ENCODE results near the gene HAT1. TPM values are rescaled to one million over a fixed set of nuclear protein-coding genes. Genes with fewer than 3 reads are reported as not detected.

HAT1 gene
- total and polyA plus RNA-seq, 7 experiments from 2014 or later, result 22.1 to 74.1 (median 26.8) TPM

DNA sequence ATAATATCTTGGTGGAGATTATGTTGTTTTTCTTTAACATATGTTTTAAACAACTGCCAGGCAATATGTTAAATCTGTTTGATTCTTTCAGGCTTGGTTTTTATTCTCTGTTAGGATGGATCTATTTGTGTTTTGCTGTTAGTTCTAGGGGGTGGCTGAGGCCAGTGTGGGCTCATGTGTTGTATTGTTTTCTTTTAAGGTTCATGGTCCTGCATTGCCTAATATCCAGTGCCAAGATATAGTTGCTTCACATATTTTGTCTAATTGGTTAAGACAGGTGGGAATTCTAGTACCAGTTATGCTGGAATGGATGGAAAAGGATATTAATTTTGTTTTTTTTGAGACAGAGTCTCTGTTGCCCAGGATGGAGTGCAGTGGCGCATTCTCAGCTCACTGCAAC, 85.1 kb downstream of the HAT1 start:
- Histone ChIP-seq H3K36me3 (ENCODE audit: control insufficient read depth in 2 of 3, insufficient read depth in 3 of 3, low read length in 3 of 3) (no peaks in the 10 kb centered on the region), H3K27ac (ENCODE audit: low read depth, low read length) (no peak overlapping the region), H3K4me1 (ENCODE audit: control insufficient read depth in 2 of 2, insufficient read depth in 2 of 2, low read length in 2 of 2) (peaks cover 5 to 6% of the 10 kb centered on the region in 2 donors), H3K27me3 (ENCODE audit: control insufficient read depth in 2 of 2, insufficient read depth in 2 of 2, low read length in 2 of 2) (no peaks in the 10 kb centered on the region), H3K4me3 (ENCODE audit: low read length) (no peak overlapping the region), H3K9me3 (ENCODE audit: control insufficient read depth in 2 of 3, low read length in 3 of 3) (no peaks in the 10 kb centered on the region)
- Mint-ChIP-seq H3K4me1 (peaks cover 0 to 21% (median 14%) of the 10 kb centered on the region in 7 donors), H3K9me3 (peaks cover 0 to 6% (median 0%) of the 10 kb centered on the region in 11 donors), H3K36me3 (peaks cover 0 to 34% (median 23%) of the 10 kb centered on the region in 5 donors), H3K4me3 (no peak overlapping the region), H3K27ac (no peak overlapping the region), H3K27me3 (no peaks in the 10 kb centered on the region)
- POLR2A ChIA-PET, result interaction anchor here (0.7 kb wide), 1 partner anchor 31 kb away, joined by 7 read pairs; no protein-coding TSS in a partner anchor
- CTCF ChIA-PET, result interaction anchor here (0.6 kb wide), 1 partner anchor 602 kb away, joined by 3 read pairs; no protein-coding TSS in a partner anchor
- DNase-seq (no peak), ATAC-seq (no peak)
- intact Hi-C loops (cut with micrococcal nuclease), result no loop called here

DNA sequence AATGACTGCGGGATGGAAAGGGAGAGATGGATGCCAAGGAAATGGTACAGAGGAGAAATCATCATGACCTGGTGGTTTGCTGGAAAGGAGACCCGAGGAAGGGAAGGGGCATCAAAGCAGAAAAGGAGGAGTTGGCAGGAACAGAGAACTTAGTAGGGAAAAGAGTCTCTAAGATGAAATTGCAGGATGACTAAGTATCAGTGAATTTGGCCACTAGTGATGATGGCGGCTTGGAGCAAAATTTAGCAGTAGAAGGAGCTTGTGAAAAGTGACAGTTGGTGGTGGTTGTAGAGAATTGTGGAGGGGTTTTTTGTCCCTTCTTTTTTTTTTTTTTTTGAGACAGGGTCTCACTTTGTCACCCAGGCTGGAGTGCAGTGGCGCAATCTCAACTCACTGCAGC, 87.6 kb downstream of the HAT1 start:
- Histone ChIP-seq H3K27me3 (ENCODE audit: control insufficient read depth in 2 of 2, insufficient read depth in 2 of 2, low read length in 2 of 2) (no peaks in the 10 kb centered on the region), H3K36me3 (ENCODE audit: control insufficient read depth in 2 of 3, insufficient read depth in 3 of 3, low read length in 3 of 3) (no peaks in the 10 kb centered on the region), H3K4me1 (ENCODE audit: control insufficient read depth in 2 of 2, insufficient read depth in 2 of 2, low read length in 2 of 2) (peaks cover 6 to 7% of the 10 kb centered on the region in 2 donors), H3K4me3 (ENCODE audit: low read length) (no peak overlapping the region), H3K27ac (ENCODE audit: low read depth, low read length) (no peak overlapping the region), H3K9me3 (ENCODE audit: control insufficient read depth in 2 of 3, low read length in 3 of 3) (no peaks in the 10 kb centered on the region)
- Mint-ChIP-seq H3K27ac (no peak overlapping the region), H3K4me1 (peaks cover 0 to 26% (median 19%) of the 10 kb centered on the region in 7 donors), H3K36me3 (peaks cover 0 to 41% (median 27%) of the 10 kb centered on the region in 5 donors), H3K9me3 (peaks cover 0 to 6% (median 0%) of the 10 kb centered on the region in 11 donors), H3K27me3 (no peaks in the 10 kb centered on the region), H3K4me3 (no peak overlapping the region)
- ATAC-seq (no peak), DNase-seq (no peak)
- ChIA-PET POLR2A (no interaction called here), CTCF (interaction anchor here (0.5 to 0.7 kb wide), 2 partner anchors 56 to 991 kb away, joined by 3 read pairs; no protein-coding TSS in a partner anchor)
- intact Hi-C loops (cut with micrococcal nuclease), result no loop called here

GRCh38 chr2:172011812-172012575, 89.7 kb downstream of the HAT1 start:
- H3K4me1 Mint-ChIP-seq, result peaks cover 0 to 30% (median 19%) of the 10 kb centered on the region in 7 donors
- CTCF ChIA-PET, result no interaction called here

GRCh38 chr2:172012677-172013391, 90.6 kb downstream of the HAT1 start:
- Mint-ChIP-seq H3K4me1 (peaks cover 0 to 30% (median 19%) of the 10 kb centered on the region in 7 donors), H3K27me3 (no peaks in the 10 kb centered on the region), H3K36me3 (peaks cover 0 to 31% (median 16%) of the 10 kb centered on the region in 5 donors), H3K4me3 (peak overlapping the region in 1 of 10 donors; percentile 21), H3K9me3 (peaks cover 0 to 3% (median 0%) of the 10 kb centered on the region in 11 donors), H3K27ac (no peak overlapping the region)
- Histone ChIP-seq H3K4me3 (ENCODE audit: low read length) (no peak overlapping the region), H3K4me1 (ENCODE audit: control insufficient read depth in 2 of 2, insufficient read depth in 2 of 2, low read length in 2 of 2) (peaks cover 6 to 7% of the 10 kb centered on the region in 2 donors), H3K27ac (ENCODE audit: low read depth, low read length) (no peak overlapping the region), H3K36me3 (ENCODE audit: control insufficient read depth in 2 of 3, insufficient read depth in 3 of 3, low read length in 3 of 3) (no peaks in the 10 kb centered on the region), H3K27me3 (ENCODE audit: control insufficient read depth in 2 of 2, insufficient read depth in 2 of 2, low read length in 2 of 2) (no peaks in the 10 kb centered on the region), H3K9me3 (ENCODE audit: control insufficient read depth in 2 of 3, low read length in 3 of 3) (no peaks in the 10 kb centered on the region)
- intact Hi-C loops (cut with micrococcal nuclease), result no loop called here
- POLR2A ChIA-PET, result no interaction called here
- DNase-seq (no peak), ATAC-seq (no peak)
- CTCF ChIA-PET, result no interaction called here

More at GRCh38 chr2:172011812-172012575, 89.7 kb downstream of the HAT1 start:
- Mint-ChIP-seq H3K4me3 (peak overlapping the region in 1 of 10 donors; percentile 48), H3K27me3 (no peaks in the 10 kb centered on the region), H3K9me3 (peaks cover 0 to 5% (median 0%) of the 10 kb centered on the region in 11 donors), H3K36me3 (peaks cover 0 to 36% (median 22%) of the 10 kb centered on the region in 5 donors), H3K27ac (peak overlapping the region in 1 of 9 donors; percentile 7)
- Histone ChIP-seq H3K27me3 (ENCODE audit: control insufficient read depth in 2 of 2, insufficient read depth in 2 of 2, low read length in 2 of 2) (no peaks in the 10 kb centered on the region), H3K4me1 (ENCODE audit: control insufficient read depth in 2 of 2, insufficient read depth in 2 of 2, low read length in 2 of 2) (peaks cover 6 to 7% of the 10 kb centered on the region in 2 donors), H3K9me3 (ENCODE audit: control insufficient read depth in 2 of 3, low read length in 3 of 3) (no peaks in the 10 kb centered on the region), H3K27ac (ENCODE audit: low read depth, low read length) (no peak overlapping the region), H3K4me3 (ENCODE audit: low read length) (no peak overlapping the region), H3K36me3 (ENCODE audit: control insufficient read depth in 2 of 3, insufficient read depth in 3 of 3, low read length in 3 of 3) (no peaks in the 10 kb centered on the region)
- ATAC-seq, result no peak
- no peak for DNase-seq
- POLR2A ChIA-PET, result no interaction called here
- intact Hi-C loops (cut with micrococcal nuclease), result no loop called here

- H3K4me3 Mint-ChIP-seq, result no peak overlapping the region
- Histone ChIP-seq H3K9me3 (ENCODE audit: control insufficient read depth in 2 of 3, low read length in 3 of 3) (no peaks in the 10 kb centered on the region), H3K4me3 (ENCODE audit: low read length) (no peak overlapping the region), H3K27ac (ENCODE audit: low read depth, low read length) (no peak overlapping the region), H3K4me1 (ENCODE audit: control insufficient read depth in 2 of 2, insufficient read depth in 2 of 2, low read length in 2 of 2) (peaks cover 6 to 7% of the 10 kb centered on the region in 2 donors), H3K36me3 (ENCODE audit: control insufficient read depth in 2 of 3, insufficient read depth in 3 of 3, low read length in 3 of 3) (no peaks in the 10 kb centered on the region), H3K27me3 (ENCODE audit: control insufficient read depth in 2 of 2, insufficient read depth in 2 of 2, low read length in 2 of 2) (no peaks in the 10 kb centered on the region)
- no peak overlapping the region for H3K27ac Mint-ChIP-seq
- peaks cover 0 to 30% (median 19%) of the 10 kb centered on the region in 7 donors for H3K4me1 Mint-ChIP-seq
- ATAC-seq (no peak), DNase-seq (no peak)
- POLR2A ChIA-PET, result no interaction called here
- intact Hi-C loops (cut with micrococcal nuclease), result no loop called here
- CTCF ChIA-PET, result no interaction called here
- H3K27me3 Mint-ChIP-seq, result peaks cover 0 to 3% (median 0%) of the 10 kb centered on the region in 5 donors
- peaks cover 0 to 3% (median 0%) of the 10 kb centered on the region in 11 donors for H3K9me3 Mint-ChIP-seq
- peaks cover 0 to 30% (median 16%) of the 10 kb centered on the region in 5 donors for H3K36me3 Mint-ChIP-seq
Observed at GRCh38 chr2:172013396-172013795, 91.1 kb downstream of the HAT1 start.

GRCh38 chr2:172021074-172021931, 99.0 kb downstream of the HAT1 start:
- ATAC-seq (no peak), DNase-seq (no peak)
- Histone ChIP-seq H3K27me3 (ENCODE audit: control insufficient read depth in 2 of 2, insufficient read depth in 2 of 2, low read length in 2 of 2) (no peaks in the 10 kb centered on the region), H3K4me3 (ENCODE audit: low read length) (no peak overlapping the region), H3K27ac (ENCODE audit: low read depth, low read length) (no peak overlapping the region), H3K4me1 (ENCODE audit: control insufficient read depth in 2 of 2, insufficient read depth in 2 of 2, low read length in 2 of 2) (no peaks in the 10 kb centered on the region), H3K36me3 (ENCODE audit: control insufficient read depth in 2 of 3, insufficient read depth in 3 of 3, low read length in 3 of 3) (no peaks in the 10 kb centered on the region), H3K9me3 (ENCODE audit: control insufficient read depth in 2 of 3, low read length in 3 of 3) (no peaks in the 10 kb centered on the region)
- H3K4me1 Mint-ChIP-seq, result peaks cover 0 to 4% (median 0%) of the 10 kb centered on the region in 7 donors
- no peak overlapping the region for H3K4me3 Mint-ChIP-seq
- H3K27me3 Mint-ChIP-seq, result peaks cover 0 to 3% (median 0%) of the 10 kb centered on the region in 5 donors
- ChIA-PET CTCF (interaction anchor here (0.5 kb wide), 1 partner anchor 40 kb away, joined by 6 read pairs; no protein-coding TSS in a partner anchor), POLR2A (no interaction called here)
- H3K9me3 Mint-ChIP-seq, result no peaks in the 10 kb centered on the region
- peaks cover 2 to 23% (median 15%) of the 10 kb centered on the region in 5 donors for H3K36me3 Mint-ChIP-seq
- intact Hi-C loops (cut with micrococcal nuclease), result no loop called here
- H3K27ac Mint-ChIP-seq, result no peak overlapping the region

Data from naive thymus-derived CD4-positive, alpha-beta T cell (primary cell).